GM04504 (cell line): ENCODE measurements around the gene WDR35.
A peak's percentile ranks its signal among the peaks of the same experiment; 100 is the strongest.
"Not testable (repeated sequence)": the region's sequence is repeated elsewhere in the genome, so short reads cannot be mapped to it uniquely, and the experiment has no call there.

Experiments used
- DNase-seq: peaks from one replicate; pipeline ENCODE4 v3.0.0-alpha.2; 2012; ENCODE audit warnings: low read depth

WDR35 gene

DNA sequence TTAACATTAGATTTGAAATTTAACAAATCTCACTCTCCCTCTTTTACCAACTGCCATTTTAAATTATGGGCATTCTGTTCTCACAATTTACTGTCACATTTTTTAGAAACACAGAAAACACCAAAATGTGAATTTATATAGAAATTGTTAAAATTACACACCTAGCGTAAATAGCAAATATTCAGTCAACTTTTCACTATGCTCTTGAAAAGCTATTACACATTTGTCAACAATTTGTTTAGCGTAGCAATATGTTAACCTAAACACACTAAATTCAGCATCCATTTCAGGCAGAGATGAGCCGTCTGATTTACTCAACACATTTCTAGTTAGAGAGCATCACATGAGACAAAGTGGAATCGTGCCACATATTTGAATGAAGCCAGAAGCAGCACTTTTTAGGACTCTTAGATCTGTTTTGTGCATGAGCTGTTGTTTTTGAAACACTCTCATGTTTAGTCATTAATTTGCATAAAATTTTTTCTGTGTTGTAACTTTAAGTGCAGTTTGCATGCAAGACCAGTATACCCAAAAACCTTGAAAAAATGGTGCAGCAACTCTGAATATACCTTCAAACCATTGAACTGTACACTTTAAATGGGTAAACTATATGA, 96.3 kb downstream of the WDR35 start:
- DNase-seq = peak; percentile 61

DNA sequence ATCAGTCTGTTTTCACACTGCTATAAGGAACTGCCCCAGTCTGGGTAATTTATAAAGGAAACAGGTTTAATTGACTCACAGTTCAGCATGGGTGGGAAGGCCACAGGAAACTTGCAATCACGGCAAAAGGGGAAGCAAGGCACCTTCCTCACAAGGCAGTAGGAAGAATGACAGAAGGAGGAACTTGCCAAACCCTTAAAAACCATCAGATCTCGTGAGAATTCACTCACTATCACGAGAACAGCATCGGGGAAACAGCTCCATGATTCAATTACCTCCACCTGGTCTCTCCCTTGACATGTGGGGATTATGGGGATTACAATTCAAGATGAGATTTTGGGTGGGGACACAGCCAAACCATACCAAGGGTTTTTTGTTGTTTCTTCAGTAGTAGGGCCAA, 97.9 kb downstream of the WDR35 start:
- DNase-seq = not testable (repeated sequence)

DNA sequence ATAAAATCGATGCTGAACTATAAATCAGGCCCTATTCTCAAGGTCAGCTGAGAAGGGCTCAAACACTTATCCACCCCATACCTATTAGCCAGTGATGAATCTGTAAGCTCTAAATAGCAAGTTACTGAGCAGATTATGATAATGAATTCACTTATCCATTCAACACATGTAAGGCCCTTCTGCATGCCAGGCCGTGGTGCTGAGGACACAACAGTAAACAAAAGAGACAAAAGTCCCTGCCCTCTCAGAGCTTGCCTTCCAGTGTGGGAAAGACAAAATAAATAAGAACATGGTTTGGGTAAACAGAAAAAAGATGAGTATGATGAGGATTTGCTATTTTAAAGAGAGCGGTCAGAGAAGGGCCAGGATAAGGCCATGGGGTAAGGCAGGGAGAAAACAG, 99.8 kb downstream of the WDR35 start:
- DNase-seq = no peak

DNA sequence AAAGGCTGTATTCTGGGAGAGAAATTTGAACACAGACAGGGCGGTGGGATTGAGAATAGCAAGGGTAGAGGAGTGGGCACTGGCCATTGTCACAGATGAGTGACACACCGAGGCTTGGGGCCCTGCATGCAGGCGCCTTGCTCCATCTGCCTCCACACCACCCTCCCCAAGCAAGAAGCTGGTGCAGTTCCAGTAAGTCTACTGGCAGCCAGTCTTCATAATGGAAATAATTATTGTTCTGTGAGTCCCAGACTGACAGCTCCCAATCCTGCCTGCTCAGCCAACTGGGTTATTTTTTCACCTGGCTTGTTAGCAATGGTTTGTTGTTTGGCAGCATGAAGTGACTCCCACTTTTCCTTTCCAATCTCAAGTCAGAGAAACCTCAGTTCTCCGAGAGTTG, 101.1 kb downstream of the WDR35 start:
- DNase-seq = no peak

DNA sequence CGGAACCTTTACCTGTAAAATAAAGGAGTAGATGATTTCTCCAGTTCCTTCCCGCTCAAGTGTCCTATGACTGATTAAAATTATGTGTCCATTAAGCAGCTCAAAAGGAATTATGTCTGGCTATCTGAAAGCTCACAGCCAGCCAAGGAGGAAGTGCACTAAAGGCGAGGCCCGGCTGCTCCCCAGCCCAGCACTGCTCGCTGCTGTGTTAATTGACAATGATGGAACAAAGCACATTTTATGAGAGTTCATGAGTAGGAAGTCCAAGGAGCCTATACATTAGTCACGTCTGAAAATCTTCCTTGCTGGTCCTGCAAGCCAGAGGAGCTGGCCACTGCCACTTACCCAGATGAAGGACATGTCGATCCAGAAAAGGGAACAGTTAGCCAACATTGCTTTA, 102.4 kb downstream of the WDR35 start:
- no peak for DNase-seq

DNA sequence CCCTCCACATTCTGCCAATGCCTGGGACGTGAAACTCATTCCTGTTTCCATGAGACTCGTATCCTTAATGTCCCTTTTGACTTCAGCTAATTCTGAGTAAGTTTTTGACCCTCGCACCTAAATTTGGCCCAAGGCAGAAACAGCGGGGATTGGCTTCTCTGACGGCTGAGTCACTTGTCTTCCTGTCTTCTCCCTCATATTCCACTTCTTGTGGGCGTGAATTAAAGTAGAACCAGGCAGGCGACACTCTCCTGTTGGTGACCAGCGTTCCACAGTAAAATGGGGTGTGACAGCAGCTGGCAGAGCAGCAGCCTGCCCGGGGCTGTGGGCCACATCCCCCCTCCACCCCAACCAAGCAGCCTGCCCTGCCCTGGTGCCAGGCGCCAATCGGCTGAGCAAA, 103.6 kb downstream of the WDR35 start:
- DNase-seq = no peak

DNA sequence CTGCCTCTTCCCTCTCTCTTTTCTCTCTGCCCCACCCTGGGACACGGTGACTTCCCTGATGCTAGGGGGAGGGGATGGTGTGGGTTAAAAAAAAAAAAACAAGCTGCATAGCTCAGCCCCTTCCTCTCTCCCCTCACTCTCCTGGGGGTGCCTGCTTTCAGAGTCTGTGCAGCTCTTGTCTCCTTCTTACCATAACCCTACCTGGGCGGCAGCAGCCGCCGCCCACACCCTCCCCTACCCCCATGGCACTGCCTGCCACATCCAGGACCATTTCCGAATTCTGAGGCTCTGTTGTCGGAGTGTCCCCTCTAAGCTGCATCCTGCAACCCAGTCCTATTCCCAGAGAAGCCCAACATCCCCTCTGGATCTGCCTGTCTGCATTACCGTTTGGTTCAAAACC, 104.1 kb downstream of the WDR35 start:
- DNase-seq = no peak

DNA sequence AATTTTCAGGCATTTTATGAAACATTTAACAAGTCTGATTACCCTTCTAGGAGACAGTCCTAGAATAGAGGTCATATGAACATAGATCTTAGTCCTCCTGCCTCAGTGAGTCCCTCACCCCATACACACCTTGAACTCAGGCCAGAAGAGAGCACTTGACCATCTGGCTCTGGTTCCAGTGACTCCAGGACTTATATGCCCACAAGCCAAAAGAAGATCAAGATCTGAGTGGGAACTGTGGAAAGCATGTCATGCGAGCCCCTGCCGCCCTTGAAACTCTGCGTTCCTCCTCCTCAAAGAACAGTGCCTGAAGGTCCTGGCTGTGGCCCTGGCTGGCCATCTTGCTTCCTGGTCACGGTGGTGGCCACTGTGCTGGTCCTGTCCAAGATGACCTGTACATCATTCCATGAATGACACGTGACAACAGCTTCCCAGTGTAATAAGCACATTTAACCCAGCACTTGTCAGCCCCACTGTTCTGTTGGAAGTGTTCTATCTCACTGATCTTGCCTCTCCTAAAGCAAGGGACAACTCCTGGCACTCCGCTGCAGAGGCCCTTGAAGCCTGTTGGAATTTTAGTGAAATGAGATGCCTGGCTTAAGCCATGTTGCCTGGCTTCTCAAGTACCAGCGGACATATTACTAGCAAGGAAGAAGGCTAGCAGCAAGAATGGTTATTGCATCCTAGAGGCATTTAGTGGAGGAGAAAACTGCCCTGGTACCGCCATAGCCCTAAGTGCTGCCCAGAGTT, 105.8 kb downstream of the WDR35 start:
- no peak for DNase-seq

DNA sequence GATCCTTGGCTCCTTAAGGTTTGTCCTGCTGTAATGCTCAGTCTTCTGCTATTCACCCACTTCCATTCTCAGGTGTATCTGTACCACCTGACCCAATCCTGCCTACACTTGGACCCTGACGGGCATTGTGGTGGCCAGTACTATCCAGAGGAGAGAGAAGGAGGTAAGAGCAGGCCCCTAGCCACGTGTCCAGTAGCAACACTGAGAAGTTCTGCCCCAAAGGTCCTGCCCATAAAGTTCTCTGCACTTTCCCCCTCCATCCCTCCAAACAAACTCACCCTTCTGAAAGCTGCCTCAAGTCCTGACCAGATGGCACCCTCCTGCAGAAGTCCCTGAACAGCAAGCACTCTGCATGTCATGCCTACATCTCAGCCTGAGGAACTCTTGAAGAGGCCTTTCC, 106.4 kb downstream of the WDR35 start:
- DNase-seq = no peak

DNA sequence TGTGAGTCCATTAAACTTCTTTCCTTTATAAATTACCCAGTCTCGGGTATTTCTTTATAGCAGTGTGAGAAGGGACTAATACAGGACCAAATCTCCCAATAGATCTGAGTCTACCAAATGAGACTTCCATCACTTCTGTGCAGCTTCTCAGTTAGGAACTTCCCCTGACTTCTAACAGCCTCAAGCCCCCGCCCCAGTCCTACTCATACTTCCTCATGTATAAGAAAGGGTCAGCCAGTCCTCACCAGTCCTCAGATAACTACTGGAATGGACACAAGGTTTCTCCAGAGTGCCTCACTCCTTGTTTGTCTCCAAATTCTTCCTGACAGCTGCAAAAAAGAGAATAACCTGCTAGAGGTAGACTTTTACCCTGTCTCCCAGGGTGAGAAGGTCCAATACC, 107.6 kb downstream of the WDR35 start:
- no peak for DNase-seq

DNA sequence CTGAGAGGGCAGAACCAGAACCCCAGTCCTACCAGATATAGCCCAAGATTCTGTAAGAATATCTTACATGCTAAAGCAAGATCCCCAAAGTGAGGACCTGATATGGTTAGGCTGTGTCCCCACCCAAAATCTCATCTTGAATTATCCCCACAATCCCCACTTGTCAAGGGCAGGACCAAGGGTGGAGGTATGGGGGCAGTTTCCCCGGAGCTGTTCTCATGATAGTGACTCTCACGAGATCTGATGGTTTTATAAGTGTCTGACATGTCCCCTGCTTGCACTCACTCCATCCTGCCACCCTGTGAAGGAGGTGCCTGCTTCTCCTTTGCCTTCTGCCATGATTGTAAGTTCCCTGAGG, 108.0 kb downstream of the WDR35 start:
- no peak for DNase-seq

DNA sequence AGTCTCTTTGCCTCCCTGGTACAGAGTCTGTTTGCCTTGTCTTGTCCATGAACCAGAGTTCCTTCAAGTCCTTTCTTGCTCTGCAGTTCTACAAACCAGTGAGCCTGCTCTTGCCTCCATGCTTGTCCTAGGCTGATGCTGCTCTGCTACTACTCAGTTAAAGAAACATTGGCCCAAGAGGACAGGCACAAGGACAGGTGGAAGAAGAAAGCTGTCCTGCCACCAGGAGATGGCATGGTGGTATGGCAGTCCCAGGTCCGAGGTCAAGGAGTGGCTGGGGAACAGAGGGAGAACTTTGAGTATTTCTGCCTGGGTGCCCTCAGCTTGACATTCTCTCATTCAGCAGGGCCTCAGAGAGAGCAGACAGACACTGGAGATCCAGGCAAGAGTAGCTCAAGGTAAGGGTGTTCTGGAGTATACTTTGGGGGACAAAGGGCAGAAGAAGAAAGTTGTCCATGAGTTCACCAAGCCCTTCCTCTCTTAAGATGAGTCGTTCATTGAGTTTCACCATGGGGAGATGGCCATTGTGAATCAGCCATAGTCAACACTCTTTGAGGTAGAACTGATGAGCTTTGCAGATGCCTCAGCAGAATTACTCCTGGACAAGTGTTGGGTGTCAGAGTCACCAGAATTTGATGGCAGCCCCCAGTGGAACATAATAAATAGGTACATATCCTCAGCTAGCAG, 108.5 kb downstream of the WDR35 start:
- no peak for DNase-seq

DNA sequence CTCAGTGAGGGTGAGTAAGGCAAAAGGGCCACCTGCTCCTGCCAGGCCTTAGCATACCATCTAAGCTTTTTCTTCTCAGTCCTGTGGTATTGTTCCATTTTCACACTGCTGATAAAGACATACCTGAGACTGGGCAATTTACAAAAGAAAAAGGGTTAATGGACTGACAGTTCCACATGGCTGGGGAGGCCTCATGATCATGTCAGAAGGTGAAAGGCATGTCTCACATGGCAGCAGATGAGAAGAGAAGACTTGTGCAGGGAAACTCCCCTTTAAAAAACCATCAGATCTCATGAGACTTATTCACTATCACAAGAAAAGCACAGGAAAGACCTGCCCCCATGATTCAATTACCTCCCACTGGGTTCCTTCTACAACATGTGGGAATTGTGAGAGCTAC, 109.7 kb downstream of the WDR35 start:
- not testable (repeated sequence) for DNase-seq

DNA sequence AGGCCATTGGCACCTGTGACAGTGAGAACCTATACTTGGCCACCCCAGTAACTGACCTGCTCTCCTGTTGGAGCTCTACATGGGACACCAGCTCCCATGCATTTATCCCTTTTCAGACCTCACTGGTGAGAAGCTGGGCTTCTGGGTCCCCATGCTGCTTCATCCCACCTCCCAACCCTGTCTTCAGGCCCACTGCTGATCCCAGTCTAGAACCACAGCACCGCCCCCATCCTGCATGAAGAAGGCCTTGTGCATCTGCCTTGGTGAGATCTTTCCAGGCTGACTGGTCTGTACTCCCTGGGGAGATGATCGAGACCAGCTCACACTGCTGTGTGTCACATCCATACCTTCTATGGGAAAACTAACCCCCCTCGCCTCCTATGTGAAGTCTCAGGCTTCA, 110.8 kb downstream of the WDR35 start:
- no peak for DNase-seq

DNA sequence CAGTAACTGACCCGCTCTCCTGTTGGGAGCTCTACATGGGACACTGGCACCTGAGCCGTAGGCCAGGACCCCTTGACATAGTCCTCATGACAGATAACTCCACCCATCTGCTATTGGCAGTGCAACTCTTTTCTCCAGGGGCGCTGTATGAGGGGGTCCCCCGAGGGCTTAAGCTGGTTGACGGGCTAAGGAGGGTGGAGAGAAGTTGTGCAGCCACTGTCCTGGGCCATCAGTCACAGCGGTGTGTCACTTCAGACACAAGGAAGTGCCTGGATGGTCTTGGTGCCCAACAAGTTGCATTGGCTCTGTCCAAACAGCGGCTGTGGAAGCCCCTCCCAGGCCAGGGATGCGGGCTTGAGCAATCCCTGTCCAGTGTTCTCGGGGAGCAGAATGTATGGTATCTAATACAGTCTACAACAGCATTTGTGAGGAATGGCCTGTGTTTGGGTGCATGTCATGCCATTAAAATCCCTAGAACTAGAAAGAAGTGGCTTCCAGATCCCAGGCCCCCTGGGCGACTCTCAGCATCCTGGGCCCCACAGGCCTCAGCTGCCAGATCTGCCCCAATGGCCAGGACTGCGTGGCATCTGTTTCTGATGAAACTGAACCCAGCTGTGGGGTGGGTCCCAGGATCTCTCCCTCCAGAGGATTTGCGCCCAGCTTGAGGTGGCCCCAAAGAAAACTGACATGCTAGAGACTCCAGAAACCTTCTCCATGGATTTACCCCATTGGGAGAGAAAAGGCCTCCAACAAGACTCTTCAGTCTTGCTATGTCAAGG, 111.4 kb downstream of the WDR35 start:
- no peak for DNase-seq

DNA sequence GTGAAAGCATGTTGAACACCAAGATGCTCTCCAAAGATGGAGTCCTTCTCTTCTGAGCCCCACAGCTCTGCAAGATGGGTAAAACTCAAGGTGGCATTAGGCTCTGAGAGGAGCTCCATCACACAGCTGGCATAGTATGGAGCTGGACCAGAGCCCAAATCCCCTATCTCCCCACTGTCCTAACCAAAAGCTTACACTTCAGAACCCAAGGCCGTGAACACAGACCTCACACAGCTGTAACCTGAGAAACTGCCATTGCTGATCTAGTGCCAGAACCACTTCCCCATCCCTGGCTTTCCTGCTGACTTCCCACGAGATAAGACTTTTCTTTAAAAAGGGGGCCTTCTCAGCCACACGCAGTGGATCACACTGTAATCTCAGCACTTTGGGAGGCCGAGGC, 113.2 kb downstream of the WDR35 start:
- DNase-seq = no peak

DNA sequence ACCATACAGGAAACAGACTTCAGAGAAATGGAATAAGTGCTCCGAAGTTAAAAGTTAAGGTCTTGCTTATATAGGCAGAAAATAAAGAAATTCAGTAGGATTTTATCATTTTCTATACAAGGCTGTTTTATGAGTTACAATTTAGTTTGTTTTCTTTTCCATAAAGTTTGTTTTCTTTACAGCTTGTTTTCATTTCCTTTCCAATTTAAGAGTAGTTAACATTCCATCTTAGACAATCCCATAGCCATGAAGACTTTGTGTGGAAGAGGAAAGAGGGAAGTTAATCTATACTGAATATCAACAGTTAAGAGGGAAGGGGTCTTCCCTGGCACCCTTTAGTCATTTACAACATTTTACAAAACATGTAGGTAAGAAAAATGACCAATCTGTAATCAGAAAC, 114.6 kb downstream of the WDR35 start:
- no peak for DNase-seq

DNA sequence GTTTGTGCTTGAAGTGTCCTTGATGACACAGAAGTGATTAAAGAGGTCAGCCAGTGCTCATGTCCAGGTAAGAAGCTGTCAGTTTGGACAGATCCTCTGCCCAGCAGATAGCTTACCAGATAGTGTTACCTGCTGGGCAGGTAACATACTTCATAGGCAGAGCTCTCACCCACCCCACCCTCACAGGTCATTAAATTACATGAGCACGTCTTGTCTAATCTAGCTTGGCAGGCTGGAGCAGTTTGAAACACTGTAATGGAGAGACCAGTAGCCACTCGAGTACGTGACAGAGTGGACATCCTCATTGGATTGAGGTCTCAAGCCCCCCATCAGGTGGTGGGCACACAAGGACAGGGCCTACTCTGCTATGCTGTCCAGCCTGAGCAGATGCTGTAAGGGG, 115.2 kb downstream of the WDR35 start:
- no peak for DNase-seq

DNA sequence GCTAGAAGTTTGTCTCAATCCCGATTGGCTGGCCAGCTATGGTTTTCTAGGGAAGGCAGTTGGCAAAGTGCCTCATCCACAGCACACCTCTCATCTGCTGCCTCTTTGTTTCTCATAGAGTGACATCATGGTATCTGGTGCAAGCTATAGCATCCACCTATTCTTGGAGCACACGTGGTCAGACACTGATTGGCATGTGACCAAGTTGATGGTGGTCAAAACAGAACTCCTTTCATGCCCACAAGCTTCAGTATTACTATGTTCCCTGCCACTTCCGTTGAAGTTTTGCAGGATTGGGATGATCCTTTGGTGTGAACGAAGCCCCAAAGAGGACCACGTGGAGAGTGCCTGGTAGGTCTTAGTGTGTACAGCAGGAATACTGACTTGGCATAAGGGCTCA, 116.9 kb downstream of the WDR35 start:
- no peak for DNase-seq

DNA sequence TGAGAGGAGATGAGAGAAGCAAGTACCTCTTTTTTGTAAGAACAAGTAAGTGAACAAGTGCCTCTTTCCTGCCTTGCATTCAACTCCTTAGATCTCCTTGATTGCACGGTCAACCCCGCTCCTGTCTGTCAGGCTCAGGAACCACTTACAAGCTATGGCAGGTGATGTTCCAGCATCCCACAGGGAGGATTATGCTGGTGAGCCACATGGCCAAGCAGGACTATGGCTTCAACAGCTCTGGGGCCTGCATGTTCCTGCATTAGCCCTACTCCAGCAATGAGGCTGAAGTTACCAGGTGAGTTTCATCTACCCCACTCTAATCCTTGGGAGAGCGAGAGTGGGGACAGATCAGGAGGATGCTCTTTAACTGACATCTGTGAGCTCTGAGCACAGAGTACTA, 117.6 kb downstream of the WDR35 start:
- no peak for DNase-seq

DNA sequence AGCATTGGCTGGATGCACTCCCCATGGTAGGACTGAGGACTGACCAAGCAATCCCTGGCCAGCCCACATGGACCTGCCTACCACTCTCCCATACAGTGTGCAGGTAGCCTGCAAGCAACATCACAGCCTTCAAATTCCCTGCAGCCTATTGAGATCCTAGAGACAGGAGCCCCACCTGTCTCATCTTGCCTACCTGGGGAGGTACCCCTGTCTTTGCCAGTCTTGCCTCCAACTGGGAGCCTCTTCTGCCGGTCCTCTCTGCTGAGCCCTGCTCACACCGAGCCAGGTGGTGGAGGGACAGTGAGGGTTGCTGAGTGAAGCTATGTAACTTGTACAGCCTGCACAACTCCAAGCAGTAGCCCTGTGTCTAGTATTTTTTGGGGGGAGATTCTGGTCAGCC, 118.1 kb downstream of the WDR35 start:
- no peak for DNase-seq

DNA sequence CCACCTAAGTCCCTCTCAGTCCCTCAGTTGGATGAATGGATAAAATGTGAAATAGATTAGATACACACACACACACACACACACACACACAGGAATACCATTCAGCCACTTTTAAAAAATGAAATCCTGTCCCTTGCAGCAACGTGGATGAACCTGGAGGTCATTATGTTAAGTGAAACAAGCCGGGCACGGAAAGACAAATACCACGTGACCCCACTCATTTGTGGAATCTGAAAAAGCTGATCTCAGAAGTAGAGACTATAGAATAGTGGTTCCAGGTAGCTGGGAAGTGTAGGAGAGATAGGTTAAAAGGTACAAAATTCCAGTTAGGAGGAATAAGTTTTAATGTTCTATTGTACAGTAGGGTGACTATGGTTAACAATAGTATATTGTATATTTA, 119.1 kb downstream of the WDR35 start:
- DNase-seq = no peak
